ENCODE results near the gene THAP12. TPM values are rescaled to one million over a fixed set of nuclear protein-coding genes. Genes with fewer than 3 reads are reported as not detected.
"Not testable (repeated sequence)": the region's sequence is repeated elsewhere in the genome, so short reads cannot be mapped to it uniquely, and the experiment has no call there.

The THAP12 gene, protein sequence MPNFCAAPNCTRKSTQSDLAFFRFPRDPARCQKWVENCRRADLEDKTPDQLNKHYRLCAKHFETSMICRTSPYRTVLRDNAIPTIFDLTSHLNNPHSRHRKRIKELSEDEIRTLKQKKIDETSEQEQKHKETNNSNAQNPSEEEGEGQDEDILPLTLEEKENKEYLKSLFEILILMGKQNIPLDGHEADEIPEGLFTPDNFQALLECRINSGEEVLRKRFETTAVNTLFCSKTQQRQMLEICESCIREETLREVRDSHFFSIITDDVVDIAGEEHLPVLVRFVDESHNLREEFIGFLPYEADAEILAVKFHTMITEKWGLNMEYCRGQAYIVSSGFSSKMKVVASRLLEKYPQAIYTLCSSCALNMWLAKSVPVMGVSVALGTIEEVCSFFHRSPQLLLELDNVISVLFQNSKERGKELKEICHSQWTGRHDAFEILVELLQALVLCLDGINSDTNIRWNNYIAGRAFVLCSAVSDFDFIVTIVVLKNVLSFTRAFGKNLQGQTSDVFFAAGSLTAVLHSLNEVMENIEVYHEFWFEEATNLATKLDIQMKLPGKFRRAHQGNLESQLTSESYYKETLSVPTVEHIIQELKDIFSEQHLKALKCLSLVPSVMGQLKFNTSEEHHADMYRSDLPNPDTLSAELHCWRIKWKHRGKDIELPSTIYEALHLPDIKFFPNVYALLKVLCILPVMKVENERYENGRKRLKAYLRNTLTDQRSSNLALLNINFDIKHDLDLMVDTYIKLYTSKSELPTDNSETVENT
- 100 to 1,000 TPM in 1 of 4 donors, 10 to 100 TPM in 3; 71.3 to 101 (median 95.6) TPM for polyA plus RNA-seq (ENCODE audit: insufficient read length in 4 of 4)

DNA sequence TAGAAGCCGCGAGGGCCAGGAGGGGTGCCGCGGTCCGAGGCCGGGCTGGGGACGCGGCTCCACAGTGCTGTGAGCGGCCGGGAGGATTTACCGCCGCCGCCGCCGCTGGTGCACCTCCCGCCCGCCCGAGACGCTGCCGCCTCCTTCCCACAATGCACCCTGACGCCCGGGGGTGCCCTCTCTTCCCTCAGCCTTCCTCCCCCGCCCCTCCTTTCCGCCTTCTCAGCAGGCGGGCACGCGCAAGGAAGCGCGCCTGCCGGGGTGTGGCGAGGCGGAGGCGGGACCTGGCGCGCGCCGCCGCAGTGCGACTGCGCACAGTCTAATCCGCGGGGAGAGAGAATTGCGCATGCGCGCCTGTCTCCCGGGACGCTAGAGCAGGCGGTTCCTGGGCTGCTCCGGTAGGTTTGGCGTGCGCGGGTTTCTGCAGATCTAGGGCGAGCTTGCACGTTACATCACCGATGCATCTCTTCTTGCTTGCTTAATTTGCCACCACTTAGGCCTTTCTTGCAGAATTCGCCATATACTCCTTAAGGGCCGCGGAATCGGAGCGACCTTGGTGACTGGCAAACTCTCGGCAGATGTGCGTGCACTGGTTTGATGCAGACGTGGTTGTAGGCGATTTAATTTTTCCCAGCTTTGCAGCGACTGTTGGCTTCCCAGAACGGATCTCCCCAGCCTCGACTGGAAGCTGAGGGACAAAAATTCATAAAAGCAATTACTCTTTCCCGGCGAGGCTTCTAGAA, at the start of gene THAP12, which contains the start of gene GVQW3:
TSS of gene THAP12 (minus strand) at position 156 of the 743 bp plus-strand sequence. CDS start 296 bp downstream, outside the sequence.
TSS of gene GVQW3 (plus strand) at position 347 of the 743 bp plus-strand sequence. CDS start 506 bp downstream, outside the sequence.
- DNase-seq (ENCODE audit: low read depth in 4 of 4, low spot score in 3 of 4) = peak; percentile 96 to 99 (median 97)

DNA sequence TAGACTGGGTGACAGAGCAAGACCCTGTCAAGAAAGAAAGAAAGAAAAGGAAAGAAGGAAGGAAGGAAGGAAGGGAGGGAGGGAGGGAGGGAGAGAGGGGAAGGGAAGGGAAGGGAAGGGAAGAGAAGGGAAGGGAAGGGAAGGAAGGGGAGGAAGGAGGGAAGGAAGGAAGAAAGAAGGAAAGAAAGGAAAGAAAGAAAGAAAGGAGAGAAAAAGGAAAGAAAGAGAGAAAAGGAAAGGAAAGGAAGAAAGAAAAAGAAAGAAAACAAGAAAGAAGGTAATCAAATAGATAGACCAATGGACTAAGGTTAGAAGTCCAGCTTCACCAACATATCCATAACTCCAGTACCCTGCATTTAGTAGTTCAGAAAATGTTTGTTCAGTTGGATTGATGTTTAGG, 45.7 kb upstream of the THAP12 start:
- no peak for DNase-seq (ENCODE audit: low read depth in 4 of 4, low spot score in 3 of 4)

DNA sequence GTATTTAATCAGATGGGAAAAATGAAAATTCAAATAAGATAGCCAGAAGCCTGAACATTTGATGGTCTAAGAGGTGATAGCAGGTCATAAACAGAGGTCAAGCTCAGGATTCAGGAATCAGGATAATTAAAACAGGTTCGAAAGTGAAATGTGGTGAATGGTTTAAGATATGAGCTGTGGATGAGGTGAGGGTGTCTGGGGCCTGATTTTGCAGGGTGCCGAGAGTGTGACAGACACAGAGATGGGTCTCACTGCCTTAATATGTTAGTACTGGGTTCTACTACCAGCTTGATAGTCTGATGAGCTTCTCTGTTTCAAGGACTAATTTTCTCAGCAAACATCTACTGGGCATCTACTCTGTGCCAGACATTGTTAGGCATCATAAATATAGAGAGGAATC, 44.0 kb upstream of the THAP12 start:
- no peak for DNase-seq (ENCODE audit: low read depth in 4 of 4, low spot score in 3 of 4)

DNA sequence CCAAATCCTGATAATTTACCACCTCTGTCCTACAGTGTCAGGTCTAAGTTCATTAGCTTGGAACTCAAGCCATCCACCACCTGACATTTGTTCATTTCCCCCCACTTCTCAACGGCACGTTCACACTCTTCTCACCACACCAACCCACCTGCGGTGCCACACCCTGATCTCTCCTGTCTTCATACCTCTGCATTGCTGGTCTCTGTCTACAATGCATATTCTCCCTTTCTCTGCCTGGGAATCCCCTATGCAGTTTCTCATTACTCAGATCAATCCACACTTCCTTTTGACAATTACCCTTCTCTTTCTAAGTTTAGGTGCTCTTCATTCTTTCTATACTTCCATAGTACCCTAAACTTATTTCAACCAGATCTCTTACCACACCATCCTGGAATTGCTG, 43.4 kb upstream of the THAP12 start:
- DNase-seq (ENCODE audit: low read depth in 4 of 4, low spot score in 3 of 4) = no peak

DNA sequence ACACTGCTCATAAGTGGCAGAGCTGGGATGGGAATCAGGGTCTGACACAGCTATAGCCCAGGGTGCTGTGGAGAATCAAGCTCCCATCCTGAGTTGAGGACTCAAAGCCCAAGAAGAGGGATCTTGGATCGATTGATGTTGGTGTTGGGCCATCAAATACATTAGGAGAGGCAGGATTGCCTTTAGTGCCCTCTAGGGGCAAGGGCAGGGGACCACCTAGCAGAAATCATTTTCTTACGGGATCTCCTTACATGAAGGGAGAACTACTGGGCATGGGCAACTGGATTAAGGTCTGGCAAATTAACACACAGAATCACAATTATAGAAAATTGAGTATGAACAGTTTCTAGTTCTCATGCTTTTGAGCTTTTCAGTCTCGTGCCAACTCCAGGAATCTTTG, 39.0 kb upstream of the THAP12 start:
- no peak for DNase-seq (ENCODE audit: low read depth in 4 of 4, low spot score in 3 of 4)

DNA sequence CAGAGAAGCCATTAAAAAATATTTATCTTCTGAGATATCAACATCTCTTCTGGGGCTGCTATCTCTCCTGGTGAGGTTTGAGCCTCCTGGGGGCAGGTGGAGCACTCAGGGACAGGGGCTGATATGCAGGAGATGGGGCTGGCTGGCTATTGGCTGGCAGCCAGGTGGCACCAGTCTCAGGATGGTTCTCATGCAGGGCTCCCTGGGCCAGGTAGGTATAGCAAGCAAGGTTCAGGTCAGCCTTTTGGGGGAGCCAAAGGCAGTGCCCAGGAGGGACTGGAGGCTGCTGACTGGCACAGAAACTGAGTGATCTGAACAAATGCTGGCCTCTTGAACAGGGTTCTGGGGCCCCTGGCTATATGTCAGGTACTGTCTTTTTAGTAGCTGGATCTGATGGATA, 34.1 kb upstream of the THAP12 start:
- no peak for DNase-seq (ENCODE audit: low read depth in 4 of 4, low spot score in 3 of 4)

DNA sequence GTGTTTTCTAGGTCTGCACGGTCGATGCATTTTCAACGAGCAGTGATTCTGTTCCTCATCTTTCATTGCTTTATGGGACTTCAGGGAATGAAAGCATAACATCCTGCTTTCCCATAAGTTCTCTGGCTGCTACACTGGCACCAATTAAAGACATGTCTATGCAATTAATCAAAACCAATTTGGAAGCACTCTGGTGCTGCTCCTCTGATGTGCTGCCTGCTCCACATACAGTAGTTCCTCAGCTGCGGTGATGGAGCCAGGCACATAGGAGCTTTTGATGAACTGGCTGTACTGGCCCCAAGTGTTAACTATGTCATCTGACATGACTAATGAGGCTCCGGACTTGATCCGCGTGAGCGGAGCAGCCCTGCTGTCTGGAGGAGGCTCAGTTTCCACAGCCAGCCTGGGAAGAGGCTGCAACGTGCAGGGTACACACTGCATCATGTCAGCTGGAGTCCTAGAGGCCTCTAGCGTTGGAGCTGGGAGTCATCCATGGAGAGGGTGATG, 30.0 kb upstream of the THAP12 start:
- peak; percentile 28 to 63 (median 36) for DNase-seq (ENCODE audit: low read depth in 4 of 4, low spot score in 3 of 4)

DNA sequence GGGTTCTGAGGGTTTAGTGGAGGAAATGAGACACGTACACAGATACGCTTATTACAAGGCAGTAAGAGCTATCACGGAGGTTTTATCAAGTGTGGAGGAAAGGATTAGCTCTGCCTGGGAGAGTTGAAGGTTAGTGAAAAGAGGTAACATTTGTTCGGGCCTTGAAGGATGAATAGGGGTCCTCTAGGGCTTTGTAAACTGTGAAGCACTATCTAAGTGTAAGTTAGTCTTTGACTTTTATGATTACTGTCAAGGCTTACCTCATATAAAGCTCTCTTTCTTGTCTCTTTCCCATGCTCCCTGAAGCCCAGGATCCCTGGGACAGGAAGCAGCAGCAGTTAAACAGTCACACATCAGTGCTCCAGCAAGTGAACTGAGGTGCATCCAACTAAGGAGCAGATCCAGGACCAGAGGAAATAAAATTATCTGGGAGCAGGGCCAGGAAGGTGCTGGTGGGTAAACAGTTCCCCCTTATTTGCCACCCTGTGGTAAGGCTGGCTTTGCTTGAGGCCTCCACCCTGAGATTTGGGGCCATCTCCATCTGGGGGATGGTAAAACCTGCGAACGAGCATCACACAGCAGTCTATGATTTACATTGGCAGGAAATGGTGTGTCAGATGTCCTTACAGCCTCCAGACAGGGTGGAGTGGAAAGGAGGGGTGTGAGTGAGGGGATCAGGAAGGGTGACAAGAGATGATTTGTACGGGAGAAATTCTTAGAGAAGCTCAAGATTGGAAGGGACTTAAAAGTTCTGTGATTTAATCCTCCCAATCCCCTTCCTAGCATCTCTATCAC, 27.4 kb upstream of the THAP12 start:
- DNase-seq (ENCODE audit: low read depth in 4 of 4, low spot score in 3 of 4) = peak in 2 of 4 donors; percentile 48 to 51

DNA sequence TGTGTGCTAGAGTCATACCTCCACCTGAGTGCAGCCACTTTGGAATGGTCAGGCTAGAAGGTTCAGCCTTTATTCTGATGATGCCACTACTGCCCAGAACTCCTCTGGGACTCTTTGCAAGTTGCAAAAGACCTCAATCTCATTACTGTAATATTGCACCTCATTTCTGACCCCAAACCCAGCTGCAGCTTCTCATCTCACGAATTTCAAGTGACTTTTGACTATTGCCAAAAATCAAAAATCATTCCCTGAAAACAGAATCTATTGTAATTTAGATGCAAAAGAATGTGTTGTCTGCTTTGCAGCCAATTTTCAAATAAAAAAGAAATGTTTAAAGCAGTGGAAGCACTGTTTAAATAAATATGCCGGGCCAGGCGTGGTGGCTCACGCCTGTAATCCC, 25.4 kb upstream of the THAP12 start:
- no peak for DNase-seq (ENCODE audit: low read depth in 4 of 4, low spot score in 3 of 4)

DNA sequence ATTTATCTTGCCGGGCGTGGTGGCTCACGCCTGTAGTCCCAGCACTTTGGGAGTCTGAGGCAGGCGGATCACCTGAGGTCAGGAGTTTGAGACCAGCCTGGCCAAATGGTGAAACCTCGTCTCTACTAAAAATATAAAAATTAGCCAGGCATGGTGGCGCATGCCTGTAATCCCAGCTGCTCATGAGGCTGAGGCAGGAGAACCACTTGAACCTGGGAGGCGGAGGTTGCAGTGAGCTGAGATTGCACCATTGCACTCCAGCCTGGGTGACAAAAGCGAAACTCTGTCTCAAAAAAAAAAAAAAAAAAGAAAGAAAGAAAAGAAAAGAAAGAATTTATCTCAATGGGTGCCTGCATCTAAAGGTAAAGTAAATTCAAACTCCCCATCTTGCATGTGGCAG, 20.6 kb upstream of the THAP12 start:
- not testable (repeated sequence) for DNase-seq (ENCODE audit: low read depth in 4 of 4, low spot score in 3 of 4)

DNA sequence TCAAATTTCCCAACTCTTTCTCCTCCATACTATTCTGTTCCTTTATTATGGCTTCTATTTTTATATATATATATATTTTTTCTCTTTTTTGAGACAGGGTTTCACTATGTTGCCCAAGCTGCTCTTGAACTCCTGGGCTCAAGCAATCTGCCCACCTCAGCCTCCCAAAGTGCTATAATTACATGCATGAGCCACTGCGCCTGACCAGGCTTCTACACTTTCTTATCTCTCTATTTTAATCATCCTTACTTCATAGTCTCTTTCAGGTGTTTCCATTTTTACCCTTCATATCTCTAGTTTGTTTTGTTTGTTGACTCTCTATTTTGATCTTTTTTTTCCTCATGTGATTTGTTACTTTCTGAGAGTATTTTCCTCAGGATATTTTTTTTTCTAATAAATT, 20.0 kb upstream of the THAP12 start:
- no peak for DNase-seq (ENCODE audit: low read depth in 4 of 4, low spot score in 3 of 4)

DNA sequence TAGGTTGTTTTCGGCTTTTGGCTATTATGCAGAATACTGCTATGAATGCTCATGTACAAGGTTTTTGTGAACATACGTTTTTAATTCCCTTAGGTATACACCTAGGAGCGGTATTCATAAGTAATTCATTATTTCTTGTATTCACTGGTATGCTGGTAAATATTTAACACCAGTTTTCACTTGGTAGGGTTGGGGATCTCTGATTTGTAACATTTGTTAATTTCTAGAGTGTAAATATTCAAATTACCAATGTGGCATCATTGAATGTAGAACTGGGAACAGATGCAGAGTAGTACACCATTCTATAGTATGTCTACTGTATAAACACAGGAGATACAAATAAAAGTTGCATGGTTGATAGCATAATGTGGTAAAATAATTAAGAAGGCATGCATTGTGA, 16.5 kb upstream of the THAP12 start:
- no peak for DNase-seq (ENCODE audit: low read depth in 4 of 4, low spot score in 3 of 4)

DNA sequence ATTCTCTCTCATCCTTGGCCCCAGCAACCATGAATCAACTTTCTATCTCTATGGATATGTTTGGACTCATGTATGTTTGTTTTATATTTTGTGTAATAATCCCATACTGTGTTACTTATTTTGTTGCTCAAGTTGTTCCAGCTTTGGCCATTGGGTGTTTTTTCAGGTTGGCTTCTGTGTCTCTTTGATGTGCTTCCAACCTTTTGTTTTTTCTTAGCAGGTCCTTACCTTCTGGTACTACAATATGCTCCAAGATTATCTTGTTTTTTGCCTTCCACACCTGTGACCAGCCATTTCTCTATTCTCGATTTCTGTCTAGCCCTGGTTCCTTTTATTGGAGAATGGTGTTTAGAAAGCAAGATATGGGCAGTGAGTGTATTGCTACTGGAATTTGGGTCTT, 14.4 kb upstream of the THAP12 start:
- no peak for DNase-seq (ENCODE audit: low read depth in 4 of 4, low spot score in 3 of 4)

DNA sequence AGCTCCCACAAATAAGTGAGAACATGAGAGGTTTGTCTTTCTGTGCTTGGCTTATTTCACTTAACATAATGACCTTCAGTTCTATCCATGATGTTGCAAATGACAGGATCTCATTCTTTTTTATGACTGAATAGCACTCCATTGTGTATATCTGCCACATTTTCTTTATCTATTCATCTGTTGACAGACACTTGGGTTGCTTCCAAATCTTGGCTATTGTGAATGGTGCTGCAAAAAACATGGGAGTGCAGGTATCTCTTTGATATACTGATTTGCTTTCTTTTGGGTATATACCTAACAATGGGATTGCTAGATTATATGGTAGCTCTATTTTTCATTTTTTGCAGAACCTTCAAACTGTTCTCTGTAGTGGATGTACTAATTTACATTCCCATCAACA, 13.5 kb upstream of the THAP12 start:
- no peak for DNase-seq (ENCODE audit: low read depth in 4 of 4, low spot score in 3 of 4)

DNA sequence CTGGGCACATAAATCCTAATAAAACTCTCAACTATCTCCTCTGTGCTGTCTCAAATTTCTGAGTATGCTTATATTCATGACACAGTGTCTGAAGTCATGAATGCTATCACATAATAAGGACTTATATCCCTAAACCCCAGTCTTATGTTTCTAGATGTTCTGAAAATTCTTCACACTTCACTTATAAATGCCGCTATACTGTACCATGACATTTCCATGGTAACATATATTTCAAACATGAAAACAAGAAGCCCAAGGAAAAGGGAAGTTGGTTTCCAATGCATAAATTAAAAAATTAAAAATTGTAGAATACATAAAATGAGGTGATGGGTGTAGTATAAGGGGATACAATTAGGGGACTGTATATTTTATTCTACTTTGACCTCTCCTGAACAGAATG, 11.9 kb upstream of the THAP12 start:
- no peak for DNase-seq (ENCODE audit: low read depth in 4 of 4, low spot score in 3 of 4)

DNA sequence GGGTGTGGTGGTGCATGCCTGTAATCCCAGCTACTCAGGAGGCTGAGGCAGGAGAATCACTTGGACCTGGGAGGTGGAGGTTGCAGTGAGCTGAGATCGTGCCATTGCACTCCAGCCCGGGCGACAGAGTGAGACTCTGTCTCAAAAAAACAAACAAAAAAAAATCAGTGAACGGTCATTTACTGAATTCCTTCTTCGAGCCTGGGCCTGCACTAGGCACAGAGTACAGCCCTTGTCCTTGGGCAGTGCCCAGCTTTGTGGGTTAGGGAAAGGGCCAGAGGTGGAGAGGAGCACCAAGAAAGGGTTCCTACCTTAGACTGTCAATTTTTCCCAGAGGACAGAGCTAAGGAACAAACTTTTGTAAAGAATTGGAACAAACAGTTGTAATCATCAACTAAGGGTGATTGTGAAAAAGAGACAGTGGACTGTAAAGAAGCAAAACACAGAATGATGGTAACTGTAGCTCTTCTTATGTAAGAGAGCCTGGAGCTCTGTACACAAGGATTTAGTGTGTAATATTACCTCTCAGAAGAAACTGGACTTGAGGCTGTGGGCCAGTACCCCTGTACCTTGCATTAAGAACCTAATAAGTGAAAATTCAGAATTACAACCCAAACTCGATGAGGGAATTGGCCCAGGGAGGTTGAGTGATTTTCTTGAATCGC, 11.0 kb upstream of the THAP12 start:
- DNase-seq (ENCODE audit: low read depth in 4 of 4, low spot score in 3 of 4) = no peak

DNA sequence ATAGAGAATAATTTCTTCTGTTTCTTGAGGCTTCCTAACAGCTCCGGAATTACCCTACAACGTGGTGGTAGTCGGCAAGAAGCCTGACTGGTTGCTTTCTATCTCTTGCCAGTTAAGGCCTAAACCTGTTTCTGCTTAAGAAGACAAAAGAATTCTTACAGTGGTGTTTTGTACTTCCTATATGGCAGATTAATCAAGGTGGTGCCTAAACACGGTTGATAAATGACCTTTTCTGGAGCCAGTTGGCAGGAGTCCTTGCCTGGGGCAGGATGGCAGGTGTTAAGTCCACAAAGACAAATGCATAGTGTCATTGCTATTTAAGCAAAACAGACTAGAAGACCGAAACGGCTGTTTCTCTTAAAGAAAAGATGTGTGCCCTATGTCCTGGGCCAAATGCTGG, 10.1 kb upstream of the THAP12 start:
- DNase-seq (ENCODE audit: low read depth in 4 of 4, low spot score in 3 of 4) = no peak

DNA sequence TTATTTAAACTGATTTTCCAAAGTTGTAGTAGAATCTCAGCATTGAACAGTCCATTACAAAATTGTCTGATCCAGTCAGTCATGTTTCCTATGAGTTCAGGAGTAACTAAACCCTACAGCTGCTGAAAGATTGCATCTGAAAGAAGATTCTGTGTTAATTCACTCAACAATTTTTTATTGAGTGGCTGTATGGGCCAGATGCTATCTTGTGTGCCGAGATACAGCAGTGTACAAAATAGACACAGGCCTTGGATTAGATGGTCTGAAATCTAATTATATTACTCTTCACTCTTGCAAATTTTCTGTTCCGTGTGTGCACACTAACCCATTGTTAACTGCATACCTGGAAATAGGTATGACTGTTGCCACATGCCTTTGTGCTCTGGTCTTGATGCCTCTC, 7.5 kb upstream of the THAP12 start:
- DNase-seq (ENCODE audit: low read depth in 4 of 4, low spot score in 3 of 4) = no peak

DNA sequence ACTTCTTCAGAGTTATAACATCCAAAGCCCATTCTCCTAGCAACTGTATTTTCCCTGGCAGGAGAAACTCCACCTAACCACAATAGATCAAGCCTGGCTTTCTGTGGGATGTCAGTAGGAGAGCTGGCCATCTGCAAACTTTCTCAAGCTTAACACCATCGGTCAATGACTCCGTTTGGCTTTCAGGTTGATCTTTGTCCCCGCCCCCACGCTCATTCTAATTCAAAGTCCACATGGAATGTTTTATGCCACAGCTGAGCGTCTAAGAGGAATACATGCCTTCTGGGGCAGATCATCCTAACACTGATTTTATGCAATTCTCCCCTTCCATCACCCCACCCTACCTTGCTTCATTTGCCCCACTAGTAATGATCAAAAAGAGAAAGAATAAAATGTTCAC, 5.0 kb upstream of the THAP12 start:
- no peak for DNase-seq (ENCODE audit: low read depth in 4 of 4, low spot score in 3 of 4)

All from right renal pelvis (tissue), 4 donors.